ENCODE results near the gene BMP4. TPM values are rescaled to one million over a fixed set of nuclear protein-coding genes. Genes with fewer than 3 reads are reported as not detected.

The BMP4 gene
- total RNA-seq, 2 donors from 2014 or later, result 0.21 TPM; not detected in 1

GRCh38 chr14:53947452-53948204 is 9.0 kb downstream of the BMP4 start:
- peak overlapping the region in 1 of 2 donors; percentile 3 for H3K4me3 Mint-ChIP-seq
- DNase-seq, result no peak
- H3K27me3 Mint-ChIP-seq (ENCODE audit: low read depth), result peaks cover 44% of the 10 kb centered on the region
- no peaks in the 10 kb centered on the region for H3K36me3 Mint-ChIP-seq (ENCODE audit: insufficient read depth in 2 of 2)
- no peaks in the 10 kb centered on the region for H3K4me1 Mint-ChIP-seq (ENCODE audit: low read depth)
- no peak for ATAC-seq (replicated peaks in 1 of 2)
- no peaks in the 10 kb centered on the region for H3K9me3 Mint-ChIP-seq
- no peak overlapping the region for H3K27ac Mint-ChIP-seq

- no peaks in the 10 kb centered on the region for H3K4me1 Mint-ChIP-seq (ENCODE audit: low read depth)
- no peaks in the 10 kb centered on the region for H3K9me3 Mint-ChIP-seq
- no peak for ATAC-seq (replicated peaks in 1 of 2)
- no peak for DNase-seq
- H3K27ac Mint-ChIP-seq, result no peak overlapping the region
- H3K27me3 Mint-ChIP-seq (ENCODE audit: low read depth), result peaks cover 39% of the 10 kb centered on the region
- no peaks in the 10 kb centered on the region for H3K36me3 Mint-ChIP-seq (ENCODE audit: insufficient read depth in 2 of 2)
- no peak overlapping the region for H3K4me3 Mint-ChIP-seq
These were observed 9.6 kb downstream of the BMP4 start for GRCh38 chr14:53947094-53947445.

- no peaks in the 10 kb centered on the region for H3K4me1 Mint-ChIP-seq (ENCODE audit: low read depth)
- DNase-seq (no peak), ATAC-seq (replicated peaks in 1 of 2) (peak in 1 of 2 donors; percentile 28)
- no peaks in the 10 kb centered on the region for H3K9me3 Mint-ChIP-seq
- no peak overlapping the region for H3K4me3 Mint-ChIP-seq
- H3K36me3 Mint-ChIP-seq (ENCODE audit: insufficient read depth in 2 of 2), result no peaks in the 10 kb centered on the region
- no peak overlapping the region for H3K27ac Mint-ChIP-seq
- peaks cover 34% of the 10 kb centered on the region for H3K27me3 Mint-ChIP-seq (ENCODE audit: low read depth)
These were observed 10.1 kb downstream of the BMP4 start for GRCh38 chr14:53946404-53947093.

- Mint-ChIP-seq H3K4me1 (ENCODE audit: low read depth) (no peaks in the 10 kb centered on the region), H3K36me3 (ENCODE audit: insufficient read depth in 2 of 2) (no peaks in the 10 kb centered on the region), H3K27ac (no peak overlapping the region), H3K4me3 (no peak overlapping the region), H3K9me3 (no peaks in the 10 kb centered on the region), H3K27me3 (ENCODE audit: low read depth) (peaks cover 34% of the 10 kb centered on the region)
- ATAC-seq (replicated peaks in 1 of 2), result no peak
- DNase-seq, result no peak
These were observed 10.6 kb downstream of the BMP4 start for GRCh38 chr14:53946071-53946403.

- no peaks in the 10 kb centered on the region for H3K4me1 Mint-ChIP-seq (ENCODE audit: low read depth)
- ATAC-seq (replicated peaks in 1 of 2) (no peak), DNase-seq (no peak)
- H3K36me3 Mint-ChIP-seq (ENCODE audit: insufficient read depth in 2 of 2), result no peaks in the 10 kb centered on the region
- H3K4me3 Mint-ChIP-seq, result no peak overlapping the region
- peaks cover 33% of the 10 kb centered on the region for H3K27me3 Mint-ChIP-seq (ENCODE audit: low read depth)
- no peak overlapping the region for H3K27ac Mint-ChIP-seq
- no peaks in the 10 kb centered on the region for H3K9me3 Mint-ChIP-seq
These were observed 12.9 kb downstream of the BMP4 start for GRCh38 chr14:53943751-53944083.

GRCh38 chr14:53942970-53943750 is 13.5 kb downstream of the BMP4 start:
- H3K27me3 Mint-ChIP-seq (ENCODE audit: low read depth), result peaks cover 33% of the 10 kb centered on the region
- DNase-seq (no peak), ATAC-seq (replicated peaks in 1 of 2) (no peak)
- no peaks in the 10 kb centered on the region for H3K36me3 Mint-ChIP-seq (ENCODE audit: insufficient read depth in 2 of 2)
- H3K4me1 Mint-ChIP-seq (ENCODE audit: low read depth), result no peaks in the 10 kb centered on the region
- no peaks in the 10 kb centered on the region for H3K9me3 Mint-ChIP-seq
- no peak overlapping the region for H3K27ac Mint-ChIP-seq
- no peak overlapping the region for H3K4me3 Mint-ChIP-seq

GRCh38 chr14:53938136-53938837 is 18.3 kb downstream of the BMP4 start:
- DNase-seq (no peak), ATAC-seq (replicated peaks in 1 of 2) (no peak)
- no peaks in the 10 kb centered on the region for H3K36me3 Mint-ChIP-seq (ENCODE audit: insufficient read depth in 2 of 2)
- no peak overlapping the region for H3K4me3 Mint-ChIP-seq
- H3K27me3 Mint-ChIP-seq (ENCODE audit: low read depth), result peaks cover 6% of the 10 kb centered on the region
- no peaks in the 10 kb centered on the region for H3K9me3 Mint-ChIP-seq
- no peak overlapping the region for H3K27ac Mint-ChIP-seq
- no peaks in the 10 kb centered on the region for H3K4me1 Mint-ChIP-seq (ENCODE audit: low read depth)

- ATAC-seq (replicated peaks in 1 of 2), result no peak
These were observed 21.7 kb downstream of the BMP4 start for GRCh38 chr14:53934778-53935414.

GRCh38 chr14:53932966-53933365 is 23.7 kb downstream of the BMP4 start:
- H3K36me3 Mint-ChIP-seq (ENCODE audit: insufficient read depth in 2 of 2), result no peaks in the 10 kb centered on the region
- no peak for DNase-seq
- no peaks in the 10 kb centered on the region for H3K4me1 Mint-ChIP-seq (ENCODE audit: low read depth)
- H3K27ac Mint-ChIP-seq, result no peak overlapping the region
- no peaks in the 10 kb centered on the region for H3K27me3 Mint-ChIP-seq (ENCODE audit: low read depth)
- H3K4me3 Mint-ChIP-seq, result no peak overlapping the region
- no peaks in the 10 kb centered on the region for H3K9me3 Mint-ChIP-seq
- no peak for ATAC-seq (replicated peaks in 1 of 2)

More at GRCh38 chr14:53934778-53935414, 21.7 kb downstream of the BMP4 start:
- H3K36me3 Mint-ChIP-seq (ENCODE audit: insufficient read depth in 2 of 2), result no peaks in the 10 kb centered on the region
- peaks cover 3% of the 10 kb centered on the region for H3K27me3 Mint-ChIP-seq (ENCODE audit: low read depth)
- no peaks in the 10 kb centered on the region for H3K9me3 Mint-ChIP-seq
- no peaks in the 10 kb centered on the region for H3K4me1 Mint-ChIP-seq (ENCODE audit: low read depth)
- no peak overlapping the region for H3K27ac Mint-ChIP-seq
- DNase-seq, result no peak
- H3K4me3 Mint-ChIP-seq, result no peak overlapping the region

GRCh38 chr14:53929871-53930715 is 26.5 kb downstream of the BMP4 start:
- Mint-ChIP-seq H3K36me3 (ENCODE audit: insufficient read depth in 2 of 2) (no peaks in the 10 kb centered on the region), H3K4me3 (no peak overlapping the region), H3K27me3 (ENCODE audit: low read depth) (peaks cover 5% of the 10 kb centered on the region), H3K27ac (no peak overlapping the region), H3K9me3 (no peaks in the 10 kb centered on the region), H3K4me1 (ENCODE audit: low read depth) (no peaks in the 10 kb centered on the region)
- ATAC-seq (replicated peaks in 1 of 2) (no peak), DNase-seq (peak; percentile 39 to 42)

- Mint-ChIP-seq H3K4me1 (ENCODE audit: low read depth) (no peaks in the 10 kb centered on the region), H3K36me3 (ENCODE audit: insufficient read depth in 2 of 2) (no peaks in the 10 kb centered on the region), H3K27ac (no peak overlapping the region), H3K9me3 (no peaks in the 10 kb centered on the region), H3K27me3 (ENCODE audit: low read depth) (peaks cover 21% of the 10 kb centered on the region), H3K4me3 (no peak overlapping the region)
- ATAC-seq (replicated peaks in 1 of 2), result no peak
- DNase-seq, result no peak
These were observed 29.5 kb downstream of the BMP4 start for GRCh38 chr14:53927171-53927570.

- H3K36me3 Mint-ChIP-seq (ENCODE audit: insufficient read depth in 2 of 2), result no peaks in the 10 kb centered on the region
- H3K4me3 Mint-ChIP-seq, result no peak overlapping the region
- DNase-seq (no peak), ATAC-seq (replicated peaks in 1 of 2) (no peak)
- H3K4me1 Mint-ChIP-seq (ENCODE audit: low read depth), result no peaks in the 10 kb centered on the region
- H3K27ac Mint-ChIP-seq, result no peak overlapping the region
- no peaks in the 10 kb centered on the region for H3K9me3 Mint-ChIP-seq
- H3K27me3 Mint-ChIP-seq (ENCODE audit: low read depth), result peaks cover 25% of the 10 kb centered on the region
These were observed 31.3 kb downstream of the BMP4 start for GRCh38 chr14:53925201-53925766.

Data from activated T-cell treated with anti-CD3 and anti-CD28 coated beads, Interleukin-2, amount 50 U/mL, for 72 hours (primary cell).